ENCODE results near the gene ARID3A. TPM values are rescaled to one million over a fixed set of nuclear protein-coding genes. Genes with fewer than 3 reads are reported as not detected.

Gene ARID3A
- total RNA-seq, 1 experiment from 2014 or later = 239 TPM

GRCh38 chr19:958967-959855 is 33.4 kb downstream of the ARID3A start:
- Mint-ChIP-seq H3K36me3 (ENCODE audit: insufficient read depth, unreplicated experiment) (peaks cover 93% of the 10 kb centered on the region), H3K27me3 (ENCODE audit: insufficient read depth, unreplicated experiment) (no peaks in the 10 kb centered on the region), H3K9me3 (ENCODE audit: unreplicated experiment) (no peaks in the 10 kb centered on the region), H3K4me1 (ENCODE audit: low read depth, unreplicated experiment) (peaks cover 20% of the 10 kb centered on the region), H3K4me3 (ENCODE audit: unreplicated experiment) (peak overlapping the region; percentile 46), H3K27ac (ENCODE audit: unreplicated experiment) (peak overlapping the region; percentile 78)
- BruUV-seq (replicated peaks) = TSS peak; percentile 3
- Histone ChIP-seq H3K4me3 (ENCODE audit: low read depth, low read length) (no peak overlapping the region), H3K9me3 (no peaks in the 10 kb centered on the region), H3K36me3 (ENCODE audit: control insufficient read depth, insufficient read depth, low read length) (peaks cover 11% of the 10 kb centered on the region), H3K4me1 (peaks cover 91% of the 10 kb centered on the region), H3K27me3 (replicated peaks; ENCODE audit: control insufficient read depth, insufficient read depth, low read length) (no peaks in the 10 kb centered on the region)
- intact Hi-C loops (cut with micrococcal nuclease; ENCODE audit: unreplicated experiment) = no loop called here
- no peak for TF ChIP-seq CTCF (IDR thresholded peaks at IDR 0.05; ENCODE audit: insufficient read depth in 1 of 2, low read depth in 1 of 2, low read length in 1 of 2, severe bottlenecking in 1 of 2, unreplicated experiment in 1 of 2)
- ChIA-PET POLR2A (no interaction called here), CTCF (interaction anchor here (0.6 to 1.0 kb wide), 3 partner anchors 12 to 36 kb away, joined by 3 to 4 read pairs (median 3); partner anchors contain the start of gene WDR18)
- DNase-seq = peak in 1 of 2 experiments; percentile 57

GRCh38 chr19:960020-960419 is 34.2 kb downstream of the ARID3A start:
- POLR2A ChIA-PET = no interaction called here

More at GRCh38 chr19:960020-960419, 34.2 kb downstream of the ARID3A start:
- intact Hi-C loops (cut with micrococcal nuclease; ENCODE audit: unreplicated experiment) = no loop called here
- H3K27me3 Mint-ChIP-seq (ENCODE audit: insufficient read depth, unreplicated experiment) = no peaks in the 10 kb centered on the region
- H3K36me3 Mint-ChIP-seq (ENCODE audit: insufficient read depth, unreplicated experiment) = peaks cover 96% of the 10 kb centered on the region
- H3K4me3 Mint-ChIP-seq (ENCODE audit: unreplicated experiment) = peak overlapping the region; percentile 25
- no peaks in the 10 kb centered on the region for H3K9me3 Mint-ChIP-seq (ENCODE audit: unreplicated experiment)
- H3K27me3 ChIP-seq (replicated peaks; ENCODE audit: control insufficient read depth, insufficient read depth, low read length) = no peaks in the 10 kb centered on the region
- peaks cover 83% of the 10 kb centered on the region for H3K4me1 ChIP-seq
- CTCF ChIA-PET = interaction anchor here (0.6 to 1.0 kb wide), 3 partner anchors 11 to 37 kb away, joined by 3 to 4 read pairs (median 3); partner anchors contain the start of gene WDR18
- H3K27ac Mint-ChIP-seq (ENCODE audit: unreplicated experiment) = peak overlapping the region; percentile 78
- H3K4me3 ChIP-seq (ENCODE audit: low read depth, low read length) = peak overlapping the region; percentile 11; the same call in 1 of the 2 replicates
- TF ChIP-seq CTCF (IDR thresholded peaks at IDR 0.05; ENCODE audit: insufficient read depth in 1 of 2, low read depth in 1 of 2, low read length in 1 of 2, severe bottlenecking in 1 of 2, unreplicated experiment in 1 of 2) = peak; percentile 22 to 29
- peaks cover 20% of the 10 kb centered on the region for H3K4me1 Mint-ChIP-seq (ENCODE audit: low read depth, unreplicated experiment)
- no TSS peak for BruUV-seq (replicated peaks)
- H3K9me3 ChIP-seq = no peaks in the 10 kb centered on the region
- peaks cover 15% of the 10 kb centered on the region for H3K36me3 ChIP-seq (ENCODE audit: control insufficient read depth, insufficient read depth, low read length)
- peak; percentile 75 to 83 for DNase-seq
